ENCODE data around the gene BFSP1.

The BFSP1 gene

DNA sequence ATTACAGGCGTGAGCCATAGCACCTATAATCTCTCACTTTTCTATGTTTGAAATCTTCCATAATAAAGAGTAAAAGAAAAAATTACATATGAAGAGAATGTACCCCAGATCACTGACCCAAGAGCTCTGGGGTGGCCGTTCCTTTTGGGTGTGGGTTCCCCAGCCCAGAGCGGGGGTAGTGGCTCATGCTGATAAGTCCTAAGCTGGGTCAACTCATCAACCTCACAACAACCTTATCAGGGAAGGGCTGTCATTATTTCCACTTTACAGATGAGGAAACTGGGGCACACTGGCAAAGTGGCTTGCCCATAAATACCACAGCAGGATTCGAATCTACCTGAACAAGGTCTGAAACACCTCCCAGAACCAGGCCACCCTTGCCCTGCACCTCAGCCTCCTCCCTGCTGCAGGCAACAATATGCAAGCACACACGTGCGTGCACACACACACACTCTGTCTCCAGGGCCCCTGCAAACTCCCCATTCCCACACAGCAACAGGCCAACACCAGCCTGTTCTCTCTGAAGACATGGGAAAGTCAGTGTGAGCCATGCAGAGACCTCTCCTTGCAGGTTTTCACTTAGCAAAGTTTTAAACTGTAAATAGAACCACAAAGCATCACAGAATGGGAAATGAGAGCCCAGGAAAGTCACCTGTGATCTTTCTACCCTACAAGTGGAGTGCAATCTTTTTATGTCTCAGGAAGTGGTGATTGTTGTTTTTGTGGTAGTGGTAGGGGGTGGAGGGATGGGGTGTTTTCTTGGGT lies 27.7 kb downstream of the BFSP1 start:
- DNase-seq: no peak
- in situ Hi-C loops (cut with MboI; ENCODE audit: low pct_unique_long_range_greater_than_20kb, low sequenced_read_pairs): no loop called here

DNA sequence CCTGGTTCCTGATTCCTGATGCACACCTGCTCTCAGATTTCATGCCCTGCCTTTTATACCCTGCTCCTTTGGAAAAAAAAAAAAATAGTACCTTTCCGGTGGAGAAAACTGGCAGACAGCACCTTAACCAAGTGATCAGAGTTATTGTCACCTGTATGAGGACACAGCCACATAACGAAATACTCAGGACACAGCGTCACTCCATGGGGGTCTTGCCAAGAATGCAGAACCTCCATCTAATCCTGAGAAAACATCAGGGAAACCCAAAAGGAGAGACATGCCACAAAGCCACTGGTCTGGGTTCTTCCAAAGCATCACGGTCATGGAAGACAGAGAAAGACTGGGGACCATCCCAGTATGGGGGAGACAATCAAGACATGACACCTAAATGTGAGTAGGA lies 29.1 kb downstream of the BFSP1 start:
- in situ Hi-C loops (cut with MboI; ENCODE audit: low pct_unique_long_range_greater_than_20kb, low sequenced_read_pairs): no loop called here
- no peak for DNase-seq

DNA sequence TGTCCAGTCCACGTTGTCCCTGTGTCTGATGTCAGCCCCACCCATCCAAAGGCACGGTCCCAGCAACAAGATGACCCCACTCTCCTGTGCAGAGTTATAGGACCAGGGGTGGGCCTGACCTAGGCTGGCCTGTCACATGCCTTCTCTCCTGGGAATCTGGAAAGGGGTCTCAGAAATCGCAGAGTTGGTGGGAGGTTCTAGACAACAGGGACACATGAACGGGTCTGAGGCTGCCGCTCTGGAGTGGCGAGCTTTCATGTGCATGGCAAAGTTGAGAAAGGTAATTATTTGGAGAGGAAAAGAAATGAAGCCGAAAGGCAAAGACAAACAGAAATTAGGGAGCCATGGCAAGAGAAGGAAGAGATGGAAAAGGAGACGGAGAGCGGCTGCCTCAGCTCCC lies 29.5 kb downstream of the BFSP1 start:
- no peak for DNase-seq
- in situ Hi-C loops (cut with MboI; ENCODE audit: low pct_unique_long_range_greater_than_20kb, low sequenced_read_pairs): no loop called here

DNA sequence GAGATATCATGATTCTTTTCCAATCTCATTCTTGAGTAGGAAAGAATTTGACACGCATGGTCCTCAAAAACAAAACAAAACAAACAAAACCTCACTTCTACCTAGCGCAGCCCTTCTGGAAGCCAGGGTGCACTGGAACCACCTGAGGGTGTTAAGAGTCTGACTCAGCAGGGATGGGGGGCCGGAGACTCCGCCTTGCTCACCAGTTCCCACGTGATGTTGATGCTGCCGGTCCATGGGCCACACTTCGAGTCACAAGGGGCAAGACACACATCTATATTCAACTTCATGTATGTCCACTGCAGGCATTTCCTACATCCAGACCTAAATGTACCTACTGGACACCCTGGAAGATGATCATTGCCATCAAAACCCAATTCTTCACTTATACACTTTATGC lies 30.4 kb downstream of the BFSP1 start:
- in situ Hi-C loops (cut with MboI; ENCODE audit: low pct_unique_long_range_greater_than_20kb, low sequenced_read_pairs): no loop called here
- no peak for DNase-seq

DNA sequence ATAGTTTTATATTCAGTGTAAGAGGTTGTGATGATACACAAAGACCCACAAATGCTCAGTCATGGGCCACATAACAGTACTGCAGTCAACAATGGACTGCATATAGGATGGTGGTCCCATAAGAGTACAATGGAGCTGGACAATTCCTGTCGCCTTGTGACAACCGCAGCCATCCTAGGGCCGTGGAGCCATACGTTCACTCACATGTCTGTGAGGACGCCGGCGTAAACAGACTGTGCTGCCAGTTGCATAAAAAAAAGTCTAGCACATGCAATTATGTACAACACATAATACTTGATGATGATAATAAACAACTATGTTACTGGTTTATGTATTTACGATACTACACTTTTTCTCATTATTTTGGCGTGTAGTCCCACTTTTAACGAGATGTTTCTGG lies 30.9 kb downstream of the BFSP1 start:
- no peak for DNase-seq
- in situ Hi-C loops (cut with MboI; ENCODE audit: low pct_unique_long_range_greater_than_20kb, low sequenced_read_pairs): no loop called here

DNA sequence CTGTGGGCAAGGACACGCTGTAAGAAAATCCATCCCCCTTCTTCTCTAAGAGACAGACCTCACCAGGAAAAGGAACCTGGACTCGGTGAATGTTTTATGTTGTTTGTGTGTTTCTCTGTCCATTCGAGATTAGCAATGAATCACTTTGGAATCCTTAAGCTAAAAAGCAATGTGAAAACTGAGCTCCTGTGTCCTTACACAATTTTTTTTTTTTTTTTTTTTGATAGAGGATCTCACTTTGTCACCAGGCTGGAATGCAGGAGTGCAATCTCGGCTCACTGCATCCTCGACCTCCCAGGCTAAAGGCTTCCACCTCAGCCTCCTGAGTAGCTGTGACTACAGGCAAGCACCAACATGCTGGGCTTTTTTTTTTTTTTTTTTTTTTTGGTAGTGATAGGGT lies 32.1 kb downstream of the BFSP1 start:
- DNase-seq: no peak
- in situ Hi-C loops (cut with MboI; ENCODE audit: low pct_unique_long_range_greater_than_20kb, low sequenced_read_pairs): no loop called here

GRCh38 chr20:17498641-17499040 lies 32.5 kb downstream of the BFSP1 start:
- no peak for DNase-seq
- in situ Hi-C loops (cut with MboI; ENCODE audit: low pct_unique_long_range_greater_than_20kb, low sequenced_read_pairs): no loop called here

DNA sequence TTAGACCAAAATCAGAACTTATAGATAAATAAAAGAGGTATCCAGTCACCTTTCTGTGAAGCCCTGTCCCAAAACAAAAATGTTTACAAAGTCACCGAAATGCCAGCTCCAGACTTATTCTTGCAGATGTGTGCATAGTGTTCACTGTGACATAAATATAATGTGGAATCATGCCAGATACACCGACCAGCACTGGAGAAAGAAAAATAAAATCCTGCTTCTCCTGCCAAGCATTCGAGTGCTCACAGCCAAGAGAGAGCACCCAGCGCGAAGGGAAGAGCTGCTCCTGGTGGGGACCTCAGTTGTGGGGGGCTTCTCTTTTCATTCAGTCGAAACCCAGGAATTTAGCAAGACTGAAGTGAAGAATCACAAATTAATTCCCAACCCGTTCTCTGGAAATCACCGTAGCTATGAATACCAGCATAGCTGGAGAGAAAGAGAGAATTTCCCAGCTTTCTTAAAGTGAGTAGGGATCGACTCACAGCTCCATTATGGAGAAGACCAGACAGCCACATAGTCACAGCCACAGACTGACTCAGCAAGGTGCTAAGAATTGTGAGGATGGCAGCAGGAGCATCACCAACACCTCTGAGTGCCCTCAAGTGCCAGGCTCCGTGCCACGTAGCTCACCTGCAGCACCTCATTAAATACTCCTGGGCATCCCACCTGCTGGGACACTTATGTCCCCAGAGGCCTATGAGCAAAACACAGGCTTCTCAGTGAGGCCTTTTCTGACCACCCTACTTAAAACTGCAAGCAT lies 33.2 kb downstream of the BFSP1 start:
- no peak for DNase-seq
- in situ Hi-C loops (cut with MboI; ENCODE audit: low pct_unique_long_range_greater_than_20kb, low sequenced_read_pairs): no loop called here

GRCh38 chr20:17495826-17496225 lies 35.4 kb downstream of the BFSP1 start:
- DNase-seq: no peak
- in situ Hi-C loops (cut with MboI; ENCODE audit: low pct_unique_long_range_greater_than_20kb, low sequenced_read_pairs): no loop called here

GRCh38 chr20:17494201-17494600 lies 37.0 kb downstream of the BFSP1 start:
- in situ Hi-C loops (cut with MboI; ENCODE audit: low pct_unique_long_range_greater_than_20kb, low sequenced_read_pairs): no loop called here
- DNase-seq: no peak

GRCh38 chr20:17493173-17493572 lies 38.0 kb downstream of the BFSP1 start:
- DNase-seq: no peak
- in situ Hi-C loops (cut with MboI; ENCODE audit: low pct_unique_long_range_greater_than_20kb, low sequenced_read_pairs): no loop called here

- no peak for DNase-seq
- in situ Hi-C loops (cut with MboI; ENCODE audit: low pct_unique_long_range_greater_than_20kb, low sequenced_read_pairs): no loop called here
Measured at GRCh38 chr20:17491488-17491887, 39.7 kb downstream of the BFSP1 start.

DNA sequence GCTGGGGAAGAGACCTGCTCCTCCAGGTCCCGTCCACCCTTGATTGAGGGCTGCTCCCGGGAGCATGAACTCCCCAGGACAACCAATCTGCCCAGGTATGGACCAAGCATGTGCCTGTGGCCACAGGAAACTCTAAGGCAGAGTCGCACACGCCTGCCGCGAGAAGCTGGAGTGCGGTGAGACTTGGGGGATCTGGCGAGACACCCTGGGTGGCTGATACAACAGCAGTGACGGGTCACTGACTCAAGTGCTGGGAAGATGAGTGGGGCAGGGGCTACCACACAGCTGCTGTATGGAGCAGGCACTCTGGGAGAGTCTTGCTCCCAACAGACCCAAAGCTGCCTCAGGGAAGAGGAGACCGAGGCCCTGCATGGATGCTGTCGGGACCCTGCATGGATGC lies 40.1 kb downstream of the BFSP1 start:
- in situ Hi-C loops (cut with MboI; ENCODE audit: low pct_unique_long_range_greater_than_20kb, low sequenced_read_pairs): no loop called here
- DNase-seq: no peak

DNA sequence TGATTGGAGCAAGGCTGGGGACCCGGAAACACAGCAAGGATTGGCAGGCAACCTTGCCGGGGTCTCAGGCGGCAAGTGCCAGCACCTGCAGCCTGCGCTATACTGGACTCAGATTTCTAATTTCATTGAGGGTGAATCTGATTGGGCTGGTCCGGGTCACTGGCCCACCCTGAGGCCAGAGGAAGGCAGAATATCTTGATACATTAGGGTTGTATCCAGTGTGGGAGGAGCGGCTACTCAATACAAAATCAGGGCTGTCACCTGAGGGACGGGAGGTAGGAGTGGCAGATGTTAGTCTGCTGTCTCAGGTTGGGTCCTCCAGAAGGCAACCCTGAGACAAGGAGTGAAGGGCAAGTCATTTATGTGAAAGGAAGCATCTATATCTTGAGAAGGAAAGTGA lies 40.7 kb downstream of the BFSP1 start:
- no peak for DNase-seq
- in situ Hi-C loops (cut with MboI; ENCODE audit: low pct_unique_long_range_greater_than_20kb, low sequenced_read_pairs): no loop called here

- in situ Hi-C loops (cut with MboI; ENCODE audit: low pct_unique_long_range_greater_than_20kb, low sequenced_read_pairs): no loop called here
- DNase-seq: no peak
Measured at GRCh38 chr20:17488916-17489600, 42.1 kb downstream of the BFSP1 start.

DNA sequence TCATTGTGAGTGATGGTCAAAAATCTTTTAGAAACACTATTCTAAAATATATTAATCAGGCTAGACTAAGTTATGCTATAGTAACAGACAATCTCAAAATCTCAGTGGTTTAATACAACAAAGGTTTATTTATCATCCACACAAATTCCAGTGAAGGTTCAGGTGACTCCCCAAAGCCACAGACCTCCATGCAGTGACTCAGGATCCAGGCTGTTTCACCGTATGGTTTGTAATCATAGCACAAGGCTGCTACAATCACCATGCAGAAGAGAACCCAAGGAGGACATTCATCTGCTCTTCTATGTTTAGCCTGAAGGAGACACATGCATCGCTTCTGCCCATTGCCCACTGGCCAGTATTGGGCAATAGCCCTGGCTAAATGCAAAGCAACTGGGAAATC lies 46.2 kb downstream of the BFSP1 start:
- in situ Hi-C loops (cut with MboI; ENCODE audit: low pct_unique_long_range_greater_than_20kb, low sequenced_read_pairs): no loop called here
- no peak for DNase-seq

GRCh38 chr20:17482536-17482935 lies 48.6 kb downstream of the BFSP1 start:
- no peak for DNase-seq

GRCh38 chr20:17481661-17482060 lies 49.5 kb downstream of the BFSP1 start:
- in situ Hi-C loops (cut with MboI; ENCODE audit: low pct_unique_long_range_greater_than_20kb, low sequenced_read_pairs): no loop called here
- DNase-seq: no peak

More at GRCh38 chr20:17482536-17482935, 48.6 kb downstream of the BFSP1 start:
- in situ Hi-C loops (cut with MboI; ENCODE audit: low pct_unique_long_range_greater_than_20kb, low sequenced_read_pairs): no loop called here

GRCh38 chr20:17480696-17481095 lies 50.5 kb downstream of the BFSP1 start:
- DNase-seq: no peak
- in situ Hi-C loops (cut with MboI; ENCODE audit: low pct_unique_long_range_greater_than_20kb, low sequenced_read_pairs): no loop called here

- in situ Hi-C loops (cut with MboI; ENCODE audit: low pct_unique_long_range_greater_than_20kb, low sequenced_read_pairs): no loop called here
- no peak for DNase-seq
Measured at GRCh38 chr20:17479063-17479657, 52.0 kb downstream of the BFSP1 start.
